Heart left ventricle (tissue), 13 donors: ENCODE data around the gene SWSAP1.

Source experiments
- POLR2A ChIP-seq, 2 donors: fragments of 450-650 bp; IDR thresholded peaks; one replicate each; pipeline ENCODE4 v1.6.1; 2017; ENCODE audit warnings: antibody characterized with exemption in 2 of 2, mild to moderate bottlenecking in 2 of 2, moderate library complexity in 2 of 2
- TF ChIP-seq, protein P1 (sequence below), 12 donors: fragments of 200-600 bp; sonication (generic) in 4 of 12; IDR thresholded peaks; one replicate each; pipeline versions ENCODE4 v1.5.0 to v1.8.0; 2018 to 2022; ENCODE audit warnings: antibody characterized with exemption in 12 of 12, mild to moderate bottlenecking in 5 of 12
- donor health status: ischemic (EF 13 %, LVEDD 7.1; RV severe dilation, severe dysfunction).
- donor health status: DM: no; HTN: yes; CAD: no.
- donor health status: DM: no; HTN: no; CAD: no.
- donor health status: ischemic (EF 25% LVEDD 6.9; RV normal size, moderate dysfunction).
- donor health status: ischemic (EF 25% LVEDD 5.7; RV mildly dilated, moderate dysfunction).
- donor health status: ischemic (EF 35%, LVEDD 5.7; RV mildly dilated, moderate dysfunction).
- donor health status: nonischemic (EF 11% LVEDD 7.7; RV severe dilation, severe dysfunction).
- donor health status: DM: yes; HTN: yes; CAD: no.
- donor health status: PGD.
- donor health status: ischemic (EF 29% LVEDD 5.4; RV normal size, mild dysfunction).
- donor health status: nonischemic (EF 23%, LVEDD 6.1; RV moderate dilation, normal function).

DNA sequence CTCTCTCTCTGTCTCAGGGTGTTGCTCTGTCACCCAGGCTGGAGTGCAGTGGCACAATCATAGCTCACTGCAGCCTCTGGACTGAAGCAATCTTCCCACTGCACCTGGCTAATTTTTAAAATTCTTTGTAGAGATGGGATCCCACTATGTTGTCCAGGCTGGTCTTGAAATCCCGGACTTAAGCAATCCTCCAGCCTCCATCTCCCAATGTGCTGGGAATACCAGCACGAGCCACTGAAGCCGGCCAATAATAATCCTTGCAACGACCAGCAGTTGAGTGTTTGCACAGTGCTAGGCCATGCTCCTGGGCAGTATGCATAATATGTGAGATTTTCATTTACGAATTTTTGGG lies 10.3 kb downstream of the SWSAP1 start:
- TF ChIP-seq, protein P1, sequence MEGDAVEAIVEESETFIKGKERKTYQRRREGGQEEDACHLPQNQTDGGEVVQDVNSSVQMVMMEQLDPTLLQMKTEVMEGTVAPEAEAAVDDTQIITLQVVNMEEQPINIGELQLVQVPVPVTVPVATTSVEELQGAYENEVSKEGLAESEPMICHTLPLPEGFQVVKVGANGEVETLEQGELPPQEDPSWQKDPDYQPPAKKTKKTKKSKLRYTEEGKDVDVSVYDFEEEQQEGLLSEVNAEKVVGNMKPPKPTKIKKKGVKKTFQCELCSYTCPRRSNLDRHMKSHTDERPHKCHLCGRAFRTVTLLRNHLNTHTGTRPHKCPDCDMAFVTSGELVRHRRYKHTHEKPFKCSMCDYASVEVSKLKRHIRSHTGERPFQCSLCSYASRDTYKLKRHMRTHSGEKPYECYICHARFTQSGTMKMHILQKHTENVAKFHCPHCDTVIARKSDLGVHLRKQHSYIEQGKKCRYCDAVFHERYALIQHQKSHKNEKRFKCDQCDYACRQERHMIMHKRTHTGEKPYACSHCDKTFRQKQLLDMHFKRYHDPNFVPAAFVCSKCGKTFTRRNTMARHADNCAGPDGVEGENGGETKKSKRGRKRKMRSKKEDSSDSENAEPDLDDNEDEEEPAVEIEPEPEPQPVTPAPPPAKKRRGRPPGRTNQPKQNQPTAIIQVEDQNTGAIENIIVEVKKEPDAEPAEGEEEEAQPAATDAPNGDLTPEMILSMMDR (IDR thresholded peaks at IDR 0.05): no peak
- TF ChIP-seq POLR2A (IDR thresholded peaks at IDR 0.05): no peak
